A673 (cell line): ENCODE data around the gene ABT1. TPM values are rescaled to one million over a fixed set of nuclear protein-coding genes. Genes with fewer than 3 reads are reported as not detected.

ENCODE experiments used
- BruUV-seq: library from RNA; stranded (reverse); fragments of 400-500 nt; replicated peaks from 2 replicates; lab custom pipeline; 2021; lab: Mats Ljungman, UMichigan
- CTCF ChIA-PET: fragments of 300-600 bp; sonication (Branson Sonifier 250); formaldehyde crosslinking; loops from one replicate; lab custom pipeline; 2022; ENCODE audit warnings: antibody characterized with exemption; lab: Charles Lee
- POLR2A ChIA-PET: fragments of 300-600 bp; sonication (Branson Sonifier 250); formaldehyde crosslinking; loops from one replicate; lab custom pipeline; 2022; ENCODE audit warnings: antibody characterized with exemption; ENCODE audit not compliant: low non-redundant PET; lab: Charles Lee
- DNase-seq: peaks from one replicate; pipeline ENCODE4 v3.0.0-alpha.2; 2015; ENCODE audit warnings: low spot score
- H3K27ac ChIP-seq: fragments of 200-600 bp; sonication (generic); 2 replicates; pipeline ENCODE4 v1.5.1; 2016; ENCODE audit warnings: mixed run types, low read depth, mild to moderate bottlenecking, mixed read lengths, antibody characterized with exemption, low read length; ENCODE audit not compliant: poor library complexity, severe bottlenecking
- H3K27me3 ChIP-seq: fragments of 200-600 bp; sonication (generic); replicated peaks from 2 replicates; pipeline ENCODE4 v1.6.1; 2017; ENCODE audit warnings: mixed run types, low read depth, mild to moderate bottlenecking, mixed read lengths, antibody characterized with exemption, low read length; ENCODE audit not compliant: insufficient read depth, poor library complexity
- H3K36me3 ChIP-seq: fragments of 200-600 bp; sonication (generic); 2 replicates; pipeline ENCODE4 v1.6.1; 2016; ENCODE audit warnings: mixed run types, mild to moderate bottlenecking, mixed read lengths, antibody characterized with exemption, low read length; ENCODE audit not compliant: insufficient read depth, poor library complexity, severe bottlenecking
- H3K4me1 ChIP-seq: fragments of 200-600 bp; sonication (generic); 2 replicates; pipeline ENCODE4 v1.6.1; 2017; ENCODE audit warnings: mixed run types, mild to moderate bottlenecking, mixed read lengths, antibody characterized with exemption, low read length; ENCODE audit not compliant: insufficient read depth, poor library complexity, severe bottlenecking
- H3K4me3 ChIP-seq: fragments of 200-600 bp; sonication (generic); 2 replicates; pipeline ENCODE4 v1.5.1; 2016; ENCODE audit warnings: low read depth, mixed run types, mild to moderate bottlenecking, mixed read lengths, low read length; ENCODE audit not compliant: poor library complexity, severe bottlenecking
- H3K9me3 ChIP-seq: fragments of 200-600 bp; sonication (generic); 2 replicates; pipeline ENCODE4 v1.6.1; 2016; ENCODE audit warnings: mixed run types, low read depth, mild to moderate bottlenecking, mixed read lengths, antibody characterized with exemption, low read length; ENCODE audit not compliant: poor library complexity, severe bottlenecking
- CTCF ChIP-seq: fragments of 300-800, 200-600 bp; sonication (generic); conservative IDR thresholded peaks from 2 replicates; pipeline ENCODE4 v1.5.1; 2017; ENCODE audit warnings: low read depth, mild to moderate bottlenecking, antibody characterized with exemption, low read length, moderate library complexity, mixed read lengths
- EZH2 ChIP-seq: fragments of 200-600 bp; sonication (generic); IDR thresholded peaks from 2 replicates; pipeline ENCODE4 v1.6.1; 2017; ENCODE audit warnings: borderline replicate concordance, low read depth, mild to moderate bottlenecking, mixed read lengths, antibody characterized with exemption, low read length; ENCODE audit not compliant: poor library complexity, severe bottlenecking
- intact Hi-C: fragments of 100-400 bp; cut with micrococcal nuclease; formaldehyde crosslinking; loops from one replicate; pipeline ENCODE4 v1.10.0; 2022; ENCODE audit not compliant: unreplicated experiment
- total RNA-seq: library from RNA; stranded (reverse); gene quantifications from 2 replicates; pipeline ENCODE4 v1.2.3, GENCODE V29; 2021

Gene ABT1
- total RNA-seq, 1 experiment from 2014 or later, result 18.1 TPM

GRCh38 chr6:26629359-26629758 is 32.6 kb downstream of the ABT1 start:
- ChIA-PET CTCF (no interaction called here), POLR2A (no interaction called here)
- BruUV-seq, result no TSS peak
- H3K36me3 ChIP-seq, result no peaks in the 10 kb centered on the region
- no peak for DNase-seq
- no peak for TF ChIP-seq EZH2
- no peak for TF ChIP-seq CTCF
- no peak overlapping the region for H3K27ac ChIP-seq
- intact Hi-C loops, result no loop called here
- no peak overlapping the region for H3K4me3 ChIP-seq
- no peaks in the 10 kb centered on the region for H3K27me3 ChIP-seq
- no peaks in the 10 kb centered on the region for H3K4me1 ChIP-seq
- H3K9me3 ChIP-seq, result no peaks in the 10 kb centered on the region

GRCh38 chr6:26640806-26641205 is 44.1 kb downstream of the ABT1 start:
- no TSS peak for BruUV-seq
- Histone ChIP-seq H3K9me3 (peaks cover 18% of the 10 kb centered on the region), H3K27me3 (no peaks in the 10 kb centered on the region), H3K4me1 (no peaks in the 10 kb centered on the region), H3K27ac (no peak overlapping the region), H3K4me3 (no peak overlapping the region), H3K36me3 (peaks cover 53% of the 10 kb centered on the region)
- intact Hi-C loops, result no loop called here
- ChIA-PET POLR2A (no interaction called here), CTCF (no interaction called here)
- DNase-seq, result no peak
- TF ChIP-seq CTCF, result no peak
- no peak for TF ChIP-seq EZH2

GRCh38 chr6:26646074-26646473 is 49.3 kb downstream of the ABT1 start:
- CTCF ChIA-PET, result no interaction called here
- BruUV-seq, result no TSS peak
- H3K36me3 ChIP-seq, result peaks cover 30% of the 10 kb centered on the region

More at GRCh38 chr6:26646074-26646473, 49.3 kb downstream of the ABT1 start:
- no peaks in the 10 kb centered on the region for H3K4me1 ChIP-seq
- H3K27me3 ChIP-seq, result no peaks in the 10 kb centered on the region
- no peak overlapping the region for H3K27ac ChIP-seq
- DNase-seq, result no peak
- intact Hi-C loops, result no loop called here
- H3K4me3 ChIP-seq, result no peak overlapping the region
- H3K9me3 ChIP-seq, result peaks cover 14% of the 10 kb centered on the region
- POLR2A ChIA-PET, result no interaction called here
- TF ChIP-seq EZH2 (no peak), CTCF (no peak)

Other genes with a start within 250 kb of the ABT1 start
- 19.1 and 23.2 TPM in 2 replicates for gene BTN3A2, start 231.8 kb upstream of the ABT1 start, total RNA-seq
- 16.3 and 25.5 TPM in 2 replicates for gene BTN2A2, start 213.8 kb upstream of the ABT1 start, total RNA-seq
- 14.2 and 14.8 TPM in 2 replicates for gene BTN3A1, start 194.7 kb upstream of the ABT1 start, total RNA-seq
- gene BTN3A3, start 156.4 kb upstream of the ABT1 start, total RNA-seq, result 12.2 and 12.7 TPM in 2 replicates
- 29.8 and 32.2 TPM in 2 replicates for gene BTN2A1, start 139.0 kb upstream of the ABT1 start, total RNA-seq
- not detected in 2 replicates for gene BTN1A1, start 96.7 kb upstream of the ABT1 start, total RNA-seq
- 55.9 and 58.6 TPM in 2 replicates for gene HMGN4, start 58.6 kb upstream of the ABT1 start, total RNA-seq
- gene ZNF322, start 62.8 kb downstream of the ABT1 start, total RNA-seq, result 18.1 and 21.5 TPM in 2 replicates